Measurements from ENCODE around the gene MAFB. TPM values are rescaled to one million over a fixed set of nuclear protein-coding genes. Genes with fewer than 3 reads are reported as not detected.

MAFB gene
- total and polyA plus RNA-seq, 4 donors, result 9.7 to 12.9 (median 11.4) TPM

- WGBS, result 60% methylated on average over 2 of the region's 2 CpGs
- DNase-seq (ENCODE audit: low spot score), result no peak
- Histone ChIP-seq H3K36me3 (ENCODE audit: control insufficient read depth in 4 of 4, insufficient read depth in 3 of 4, low read depth in 1 of 4, low read length in 3 of 4) (no peaks in the 10 kb centered on the region), H3K27ac (ENCODE audit: low read depth in 1 of 2, low read length in 2 of 2) (no peak overlapping the region), H3K4me3 (ENCODE audit: low read depth in 1 of 3, low read length in 3 of 3) (no peak overlapping the region), H3K9ac (ENCODE audit: low read depth in 1 of 2, low read length in 2 of 2) (no peak overlapping the region), H3K9me3 (ENCODE audit: control insufficient read depth in 4 of 4, low read length in 3 of 4) (peaks cover 0 to 11% (median 1%) of the 10 kb centered on the region in 4 donors), H3K4me1 (ENCODE audit: control insufficient read depth in 4 of 4, insufficient read depth in 4 of 4, low read length in 3 of 4) (no peaks in the 10 kb centered on the region), H3K27me3 (ENCODE audit: control insufficient read depth in 4 of 4, insufficient read depth in 4 of 4, low read length in 3 of 4) (no peaks in the 10 kb centered on the region)
- TF ChIP-seq RXRA (IDR thresholded peaks at IDR 0.05) (no peak), ZBTB33 (IDR thresholded peaks at IDR 0.05) (no peak), MAX (IDR thresholded peaks at IDR 0.05) (no peak), YY1 (IDR thresholded peaks at IDR 0.05) (no peak), TAF1 (conservative IDR thresholded peaks at IDR 0.05) (no peak), HNF4G (IDR thresholded peaks at IDR 0.05) (no peak), HNF4A (conservative IDR thresholded peaks at IDR 0.05) (no peak), JUND (IDR thresholded peaks at IDR 0.05) (no peak), EGR1 (IDR thresholded peaks at IDR 0.05; ENCODE audit: low read depth in 2 of 2) (no peak), GABPA (IDR thresholded peaks at IDR 0.05 in 1 of 2, conservative IDR thresholded peaks at IDR 0.05 in 1 of 2) (no peak), FOXA1 (IDR thresholded peaks at IDR 0.05) (no peak)
- TF ChIP-seq, protein P1, sequence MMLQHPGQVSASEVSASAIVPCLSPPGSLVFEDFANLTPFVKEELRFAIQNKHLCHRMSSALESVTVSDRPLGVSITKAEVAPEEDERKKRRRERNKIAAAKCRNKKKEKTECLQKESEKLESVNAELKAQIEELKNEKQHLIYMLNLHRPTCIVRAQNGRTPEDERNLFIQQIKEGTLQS (IDR thresholded peaks at IDR 0.05), result no peak
- TF ChIP-seq, protein P2, sequence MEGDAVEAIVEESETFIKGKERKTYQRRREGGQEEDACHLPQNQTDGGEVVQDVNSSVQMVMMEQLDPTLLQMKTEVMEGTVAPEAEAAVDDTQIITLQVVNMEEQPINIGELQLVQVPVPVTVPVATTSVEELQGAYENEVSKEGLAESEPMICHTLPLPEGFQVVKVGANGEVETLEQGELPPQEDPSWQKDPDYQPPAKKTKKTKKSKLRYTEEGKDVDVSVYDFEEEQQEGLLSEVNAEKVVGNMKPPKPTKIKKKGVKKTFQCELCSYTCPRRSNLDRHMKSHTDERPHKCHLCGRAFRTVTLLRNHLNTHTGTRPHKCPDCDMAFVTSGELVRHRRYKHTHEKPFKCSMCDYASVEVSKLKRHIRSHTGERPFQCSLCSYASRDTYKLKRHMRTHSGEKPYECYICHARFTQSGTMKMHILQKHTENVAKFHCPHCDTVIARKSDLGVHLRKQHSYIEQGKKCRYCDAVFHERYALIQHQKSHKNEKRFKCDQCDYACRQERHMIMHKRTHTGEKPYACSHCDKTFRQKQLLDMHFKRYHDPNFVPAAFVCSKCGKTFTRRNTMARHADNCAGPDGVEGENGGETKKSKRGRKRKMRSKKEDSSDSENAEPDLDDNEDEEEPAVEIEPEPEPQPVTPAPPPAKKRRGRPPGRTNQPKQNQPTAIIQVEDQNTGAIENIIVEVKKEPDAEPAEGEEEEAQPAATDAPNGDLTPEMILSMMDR (IDR thresholded peaks at IDR 0.05; ENCODE audit: low read depth, low read length, missing input control), result no peak
Measured at GRCh38 chr20:40728996-40729395, 40.0 kb upstream of the MAFB start.

DNA sequence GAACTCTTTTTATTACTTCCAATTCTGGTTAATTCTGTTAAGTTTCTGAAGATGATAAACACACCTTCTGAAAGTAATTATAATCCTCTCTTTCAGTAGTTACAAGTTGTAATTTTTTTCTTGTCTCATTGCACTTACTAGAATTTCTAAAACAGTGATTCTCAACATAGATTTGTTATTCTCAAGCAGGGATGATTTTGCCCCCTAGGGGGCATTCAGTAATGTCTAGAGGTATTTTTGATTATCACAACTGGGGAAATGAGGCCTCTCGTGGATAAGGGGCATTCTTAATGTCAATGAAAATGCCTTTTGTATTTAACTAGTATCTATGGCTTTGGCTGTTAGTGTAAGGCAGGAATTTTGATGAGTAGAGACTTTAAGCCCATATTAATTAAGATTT is 39.4 kb upstream of the MAFB start:
- Histone ChIP-seq H3K27me3 (ENCODE audit: control insufficient read depth in 4 of 4, insufficient read depth in 4 of 4, low read length in 3 of 4) (no peaks in the 10 kb centered on the region), H3K4me1 (ENCODE audit: control insufficient read depth in 4 of 4, insufficient read depth in 4 of 4, low read length in 3 of 4) (no peaks in the 10 kb centered on the region), H3K4me3 (ENCODE audit: low read depth in 1 of 3, low read length in 3 of 3) (no peak overlapping the region), H3K27ac (ENCODE audit: low read depth in 1 of 2, low read length in 2 of 2) (no peak overlapping the region), H3K9ac (ENCODE audit: low read depth in 1 of 2, low read length in 2 of 2) (no peak overlapping the region), H3K9me3 (ENCODE audit: control insufficient read depth in 4 of 4, low read length in 3 of 4) (peaks cover 0 to 11% (median 1%) of the 10 kb centered on the region in 4 donors), H3K36me3 (ENCODE audit: control insufficient read depth in 4 of 4, insufficient read depth in 3 of 4, low read depth in 1 of 4, low read length in 3 of 4) (no peaks in the 10 kb centered on the region)
- no peak for TF ChIP-seq REST (IDR thresholded peaks at IDR 0.05)
- 52% methylated on average over 1 of the region's 1 CpG for WGBS
- no peak for DNase-seq (ENCODE audit: low spot score)

Measured in liver (tissue), 9 donors.